ENCODE data around the gene DENND4A.

GRCh38 chr15:65639509-65639908, 152.6 kb downstream of the DENND4A start:
- TF ChIP-seq EZH2 (IDR thresholded peaks at IDR 0.05; ENCODE audit: low read length, unreplicated experiment) (no peak), CTCF (conservative IDR thresholded peaks at IDR 0.05; ENCODE audit: low read depth, low read length) (no peak)
